Testis (tissue), 2 donors: ENCODE measurements around the gene CAPZA3.

Source experiments
- CTCF ChIP-seq, 3 experiments: fragments of 450-650 bp in 2 of 3; fragments of 200-600 bp in 1 of 3; sonication (generic) in 1 of 3; IDR thresholded peaks; one replicate each; pipeline ENCODE4 v1.5.1; 2016 to 2019; ENCODE audit warnings: antibody characterized with exemption in 3 of 3, mild to moderate bottlenecking in 2 of 3, moderate library complexity in 1 of 3
- POLR2A ChIP-seq: fragments of 450-650 bp; IDR thresholded peaks from one replicate; pipeline ENCODE4 v1.6.1; 2017; ENCODE audit warnings: antibody characterized with exemption, mild to moderate bottlenecking, moderate library complexity

GRCh38 chr12:18782827-18783226, 44.9 kb downstream of the CAPZA3 start:
- no peak for TF ChIP-seq CTCF (IDR thresholded peaks at IDR 0.05)
- no peak for TF ChIP-seq POLR2A
